IMR-90 (cell line): ENCODE measurements around the gene ABCA2. TPM values are rescaled to one million over a fixed set of nuclear protein-coding genes. Genes with fewer than 3 reads are reported as not detected.
A peak's percentile ranks its signal among the peaks of the same experiment; 100 is the strongest.

Experiments used
- ATAC-seq: fragments of 200-7000 bp; cut with Tn5 transposase; 2 replicates; pipeline ENCODE4 v1.9.1; 2020; ENCODE audit warnings: low read depth, mild to moderate bottlenecking, moderate library complexity
- BruUV-seq: library from RNA; stranded (reverse); fragments of 400-500 nt; replicated peaks from 2 replicates; lab custom pipeline; 2021; lab: Mats Ljungman, UMichigan
- CTCF ChIA-PET: fragments of 300-600 bp; formaldehyde crosslinking; extraction: SDS; loops from one replicate; lab custom pipeline; 2021; ENCODE audit warnings: antibody characterized with exemption; lab: Yijun Ruan, JAX
- POLR2A ChIA-PET: fragments of 300-600 bp; sonication (Branson Sonifier 250); formaldehyde crosslinking; loops from one replicate; lab custom pipeline; 2022; ENCODE audit warnings: antibody characterized with exemption; ENCODE audit not compliant: unreplicated experiment; lab: Charles Lee
- DNase-seq: peaks from one replicate; pipeline ENCODE4 v3.0.0; 2013
- H2AFZ ChIP-seq: replicated peaks from 2 replicates; pipeline ENCODE3; 2013; ENCODE audit warnings: low read length, mild to moderate bottlenecking; ENCODE audit not compliant: poor library complexity
- H2AK5ac ChIP-seq: 2 replicates; pipeline ENCODE4 v1.6.1; 2013; ENCODE audit warnings: low read depth, low read length, inconsistent platforms
- H2AK9ac ChIP-seq: replicated peaks from 2 replicates; pipeline ENCODE3; 2013; ENCODE audit warnings: mild to moderate bottlenecking, low read depth, low read length, moderate library complexity; ENCODE audit not compliant: poor library complexity
- H2BK120ac ChIP-seq: 2 replicates; pipeline ENCODE4 v1.6.1; 2013; ENCODE audit warnings: low read depth, low read length, inconsistent platforms
- H2BK15ac ChIP-seq: 3 replicates; pipeline ENCODE4 v1.6.1; 2013; ENCODE audit warnings: low read depth, low read length, inconsistent platforms
- H2BK20ac ChIP-seq: 2 replicates; pipeline ENCODE4 v1.6.1; 2013; ENCODE audit warnings: low read depth, mild to moderate bottlenecking, inconsistent platforms, low read length, moderate library complexity
- H2BK5ac ChIP-seq: 2 replicates; pipeline ENCODE4 v1.6.1; 2013; ENCODE audit warnings: mild to moderate bottlenecking, low read depth, low read length, inconsistent platforms; ENCODE audit not compliant: poor library complexity, severe bottlenecking
- H3K14ac ChIP-seq: replicated peaks from 2 replicates; pipeline ENCODE4 v1.6.1; 2013; ENCODE audit warnings: low read depth, low read length, inconsistent platforms
- H3K18ac ChIP-seq: 2 replicates; pipeline ENCODE4 v1.6.1; 2013; ENCODE audit warnings: low read depth, low read length, control low read depth
- H3K23ac ChIP-seq: 2 replicates; pipeline ENCODE4 v1.6.1; 2013; ENCODE audit warnings: low read depth, low read length, inconsistent platforms
- H3K27ac ChIP-seq: 2 replicates; pipeline ENCODE4 v1.5.1; 2013; ENCODE audit warnings: mild to moderate bottlenecking, control low read depth, low read length; ENCODE audit not compliant: insufficient read depth
- H3K27me3 ChIP-seq: 2 replicates; pipeline ENCODE4 v1.6.1; 2013; ENCODE audit warnings: low read length; ENCODE audit not compliant: control insufficient read depth, insufficient read depth
- H3K36me3 ChIP-seq: 2 replicates; pipeline ENCODE4 v1.6.1; 2013; ENCODE audit warnings: low read length, mixed read lengths; ENCODE audit not compliant: control insufficient read depth, insufficient read depth
- H3K4ac ChIP-seq: 2 replicates; pipeline ENCODE4 v1.6.1; 2013; ENCODE audit warnings: low read depth, low read length, inconsistent platforms
- H3K4me1 ChIP-seq: 2 replicates; pipeline ENCODE4 v1.6.1; 2013; ENCODE audit warnings: low read length, mixed read lengths; ENCODE audit not compliant: control insufficient read depth, insufficient read depth
- H3K4me2 ChIP-seq: 2 replicates; pipeline ENCODE4 v1.6.1; 2013; ENCODE audit warnings: low read depth, mild to moderate bottlenecking, control low read depth, low read length, moderate library complexity
- H3K4me3 ChIP-seq: 2 replicates; pipeline ENCODE4 v1.5.1; 2013; ENCODE audit warnings: low read depth, mild to moderate bottlenecking, control low read depth, low read length, moderate library complexity; ENCODE audit not compliant: insufficient read depth
- H3K56ac ChIP-seq: 2 replicates; pipeline ENCODE4 v1.6.1; 2013; ENCODE audit warnings: low read length, inconsistent platforms; ENCODE audit not compliant: insufficient read depth; ENCODE audit errors: extremely low read depth
- H3K79me1 ChIP-seq, 2 experiments: 2 replicates each; pipeline ENCODE4 v1.6.1; 2013; ENCODE audit warnings: low read length in 2 of 2, inconsistent platforms in 1 of 2, low read depth in 1 of 2
- H3K9ac ChIP-seq: 2 replicates; pipeline ENCODE4 v1.6.1; 2013; ENCODE audit warnings: low read depth, low read length, control low read depth
- H3K9me1 ChIP-seq: 2 replicates; pipeline ENCODE4 v1.6.1; 2013; ENCODE audit warnings: low read length, inconsistent platforms; ENCODE audit not compliant: insufficient read depth
- H3K9me3 ChIP-seq: 2 replicates; pipeline ENCODE4 v1.6.1; 2013; ENCODE audit warnings: low read length; ENCODE audit not compliant: control insufficient read depth, insufficient read depth
- H4K20me1 ChIP-seq: 2 replicates; pipeline ENCODE4 v1.6.1; 2013; ENCODE audit warnings: low read length, inconsistent platforms; ENCODE audit not compliant: insufficient read depth
- H4K5ac ChIP-seq: 2 replicates; pipeline ENCODE4 v1.6.1; 2013; ENCODE audit warnings: mild to moderate bottlenecking, low read depth, low read length, control low read depth
- H4K8ac ChIP-seq, 2 experiments: 2 replicates each; pipeline ENCODE4 v1.6.1; 2013; ENCODE audit warnings: low read depth in 2 of 2, low read length in 2 of 2, control low read depth in 1 of 2, inconsistent platforms in 1 of 2
- H4K91ac ChIP-seq: 2 replicates; pipeline ENCODE4 v1.6.1; 2013; ENCODE audit warnings: low read depth, low read length, inconsistent platforms; ENCODE audit not compliant: insufficient read depth
- BHLHE40 ChIP-seq: fragments of 150-350 bp; IDR thresholded peaks from 2 replicates; pipeline ENCODE4 v1.6.1; 2016; ENCODE audit warnings: mild to moderate bottlenecking, low read depth, low read length
- CEBPB ChIP-seq: IDR thresholded peaks from 2 replicates; pipeline ENCODE4 v1.6.1; 2012; ENCODE audit warnings: low read depth, low read length, improper control_type of control experiment
- RFX5 ChIP-seq: IDR thresholded peaks from 2 replicates; pipeline ENCODE4 v1.8.0; 2012; ENCODE audit warnings: low read depth, mild to moderate bottlenecking, low read length, moderate library complexity
- SMC3 ChIP-seq: fragments of 150-350 bp; IDR thresholded peaks from 2 replicates; pipeline ENCODE4 v1.6.1; 2016; ENCODE audit warnings: low read depth, mild to moderate bottlenecking, antibody characterized with exemption, low read length, moderate library complexity
- WGBS, 2 experiments: methylation state at CpG; one replicate each; pipeline versions ENCODE4 v1.1.5 to v1.1.7; 2013; ENCODE audit warnings: missing lambda C conversion rate in 2 of 2; ENCODE audit not compliant: insufficient read length in 1 of 2; ENCODE audit errors: extremely low coverage in 2 of 2; 5-methylcytosine and 5-hydroxymethylcytosine counted together
- dilution Hi-C: fragments of 300-500 bp; cut with HindIII; formaldehyde crosslinking; loops from one replicate; pipeline ENCODE4 v1.14.3; 2018; ENCODE audit warnings: low sequenced_read_pairs; ENCODE audit not compliant: unreplicated experiment
- in situ Hi-C: fragments of 300-500 bp; cut with MboI; formaldehyde crosslinking; loops from 3 replicates; pipeline ENCODE4 v1.14.3; 2019; ENCODE audit warnings: low sequenced_read_pairs, inconsistent platforms, mixed read lengths
- intact Hi-C: fragments of 100-400 bp; cut with micrococcal nuclease; formaldehyde crosslinking; loops from 2 replicates; pipeline ENCODE4 v1.10.0; 2022
- polyA plus RNA-seq, 3 experiments: library from polyadenylated mRNA; depleted of rRNA; stranded (reverse); fragments of >200 nt; gene quantifications; 2 replicates each; pipeline ENCODE4 v1.2.3, GENCODE V29; 2012; ENCODE audit warnings: low replicate concordance in 1 of 3
- total RNA-seq: library from RNA; depleted of rRNA; stranded (reverse); fragments of >200 nt; gene quantifications from 2 replicates; pipeline ENCODE4 v1.2.3, GENCODE V29; 2012

Gene ABCA2
- total and polyA plus RNA-seq, 2 of the 4 experiments (the other 2 are of a cell fraction): 3.8 to 46.0 TPM

GRCh38 chr9:137025517-137025966, 2.5 kb downstream of the ABCA2 start:
- no peak overlapping the region for H2AK9ac ChIP-seq
- POLR2A ChIA-PET: no interaction called here
- no peak overlapping the region for H3K23ac ChIP-seq
- H3K9me3 ChIP-seq: no peaks in the 10 kb centered on the region
- in situ Hi-C loops (no loop called here), dilution Hi-C loops (no loop called here), intact Hi-C loops (no loop called here)
- no peaks in the 10 kb centered on the region for H3K27me3 ChIP-seq
- H3K9ac ChIP-seq: no peak overlapping the region
- no peak overlapping the region for H3K27ac ChIP-seq
- peaks cover 4% of the 10 kb centered on the region; the same call in 1 of the 2 replicates for H3K9me1 ChIP-seq
- H3K4me1 ChIP-seq: peaks cover 5% of the 10 kb centered on the region
- H3K18ac ChIP-seq: no peak overlapping the region
- peaks cover 0 to 7% of the 10 kb centered on the region in 2 experiments; a peak in 2 of 4 replicates for H3K79me1 ChIP-seq
- no TSS peak for BruUV-seq
- H3K4me3 ChIP-seq: no peak overlapping the region
- WGBS, 2 experiments: 80% methylated on average over 10 of the region's 21 CpGs; no CpG with 5 or more reads in 1 of the 2 experiments
- ATAC-seq (no peak), DNase-seq (no peak)
- H2BK20ac ChIP-seq: no peak overlapping the region
- H3K14ac ChIP-seq: no peak overlapping the region
- no peak overlapping the region for H2AK5ac ChIP-seq
- H3K56ac ChIP-seq: no peak overlapping the region
- H4K5ac ChIP-seq: no peak overlapping the region
- CTCF ChIA-PET: no interaction called here
- no peaks in the 10 kb centered on the region for H3K36me3 ChIP-seq
- no peak for TF ChIP-seq RFX5
- TF ChIP-seq CEBPB: no peak
- TF ChIP-seq BHLHE40: no peak
- no peak for TF ChIP-seq SMC3
- no peaks in the 10 kb centered on the region; the same call in 1 of the 2 replicates for H4K20me1 ChIP-seq
- H3K4ac ChIP-seq: no peak overlapping the region
- H2AFZ ChIP-seq: peak overlapping the region; percentile 7
- H3K4me2 ChIP-seq: no peak overlapping the region
- H4K8ac ChIP-seq: no peak overlapping the region
- no peak overlapping the region for H2BK5ac ChIP-seq
- H4K91ac ChIP-seq: no peak overlapping the region
- no peak overlapping the region for H2BK120ac ChIP-seq
- H2BK15ac ChIP-seq: no peak overlapping the region
